B cell (primary cell): ENCODE measurements around the gene MBP. TPM values are rescaled to one million over a fixed set of nuclear protein-coding genes. Genes with fewer than 3 reads are reported as not detected.

ENCODE experiments used
- ATAC-seq: fragments of 200-7000 bp; cut with Tn5 transposase; one replicate; pipeline ENCODE4 v1.10.0; 2021; ENCODE audit warnings: low read depth, mild to moderate bottlenecking, moderate number of reproducible peaks, moderate library complexity
- CTCF ChIA-PET: fragments of 350-600 bp; sonication (Branson Sonifier 250); formaldehyde crosslinking; loops from one replicate; lab custom pipeline; 2021; ENCODE audit warnings: antibody characterized with exemption, inconsistent platforms; lab: Charles Lee
- POLR2A ChIA-PET: fragments of 350-600 bp; sonication (Branson Sonifier 250); formaldehyde crosslinking; loops from one replicate; lab custom pipeline; 2021; ENCODE audit warnings: antibody characterized with exemption; lab: Charles Lee
- DNase-seq: peaks from one replicate; pipeline ENCODE4 v3.0.0; 2013
- H2AFZ ChIP-seq: 2 replicates; pipeline ENCODE4 v1.6.1; 2012; ENCODE audit warnings: mild to moderate bottlenecking, low read depth, low read length; ENCODE audit not compliant: insufficient read depth, poor library complexity, severe bottlenecking
- H3K27ac ChIP-seq, 2 donors: 1 replicate in 1 of 2; 2 replicates in 1 of 2; pipeline ENCODE4 v1.5.1; 2012 to 2013; ENCODE audit warnings: low read length in 2 of 2, mild to moderate bottlenecking in 2 of 2, moderate library complexity in 1 of 2
- H3K27me3 ChIP-seq, 4 experiments: fragments of 200-600 bp in 1 of 4; sonication (generic) in 1 of 4; replicated peaks in 1 of 4; 1 replicate in 2 of 4; 2 replicates in 2 of 4; pipeline versions ENCODE4 v1.6.1 to v1.7.0; 2013 to 2016; ENCODE audit warnings: low read length in 3 of 4, mild to moderate bottlenecking in 2 of 4, mixed read lengths in 1 of 4, moderate library complexity in 1 of 4; ENCODE audit not compliant: insufficient read depth in 4 of 4, control insufficient read depth in 3 of 4; ENCODE audit errors: control extremely low read depth in 1 of 4
- H3K36me3 ChIP-seq, 2 experiments: replicated peaks in 1 of 2; 1 replicate in 1 of 2; 2 replicates in 1 of 2; pipeline versions ENCODE4 v1.6.1 to v1.7.1; 2013; ENCODE audit warnings: low read length in 1 of 2; ENCODE audit not compliant: insufficient read depth in 2 of 2, control insufficient read depth in 1 of 2; ENCODE audit errors: control extremely low read depth in 1 of 2, extremely low read depth in 1 of 2
- H3K4me1 ChIP-seq, 2 donors: fragments of 200-600 bp in 1 of 2; sonication (generic) in 1 of 2; 1 replicate in 1 of 2; 2 replicates in 1 of 2; pipeline versions ENCODE4 v1.5.1 to v1.6.1; 2013 to 2017; ENCODE audit warnings: low read length in 2 of 2; ENCODE audit not compliant: control insufficient read depth in 2 of 2, insufficient read depth in 2 of 2
- H3K4me2 ChIP-seq: replicated peaks from 2 replicates; pipeline ENCODE3; 2012; ENCODE audit warnings: mild to moderate bottlenecking, low read depth, low read length; ENCODE audit not compliant: poor library complexity, severe bottlenecking
- H3K4me3 ChIP-seq, 5 experiments: fragments of 200-600 bp in 1 of 5; sonication (generic) in 1 of 5; 1 replicate in 3 of 5; 2 replicates in 2 of 5; pipeline versions ENCODE4 v1.5.1 to v1.7.0; 2011 to 2016; ENCODE audit warnings: low read length in 4 of 5, mild to moderate bottlenecking in 4 of 5, low read depth in 2 of 5, control low read depth in 1 of 5, moderate library complexity in 1 of 5; ENCODE audit not compliant: insufficient read depth in 1 of 5; ENCODE audit errors: control extremely low read depth in 1 of 5, extremely low read depth in 1 of 5
- H3K79me2 ChIP-seq: fragments of 200-600 bp; sonication (generic); one replicate; pipeline ENCODE4 v1.6.0; 2016; ENCODE audit warnings: low read length; ENCODE audit not compliant: control insufficient read depth, insufficient read depth
- H3K9ac ChIP-seq: fragments of 200-600 bp; sonication (generic); 2 replicates; pipeline ENCODE4 v1.6.1; 2017; ENCODE audit warnings: mild to moderate bottlenecking, low read length, moderate library complexity
- H3K9me3 ChIP-seq, 3 donors: one replicate each; pipeline versions ENCODE4 v1.6.1 to v1.7.1; 2013; ENCODE audit warnings: low read length in 2 of 3; ENCODE audit not compliant: control insufficient read depth in 2 of 3, insufficient read depth in 1 of 3; ENCODE audit errors: control extremely low read depth in 1 of 3
- H4K20me1 ChIP-seq: 2 replicates; pipeline ENCODE4 v1.6.0; 2012; ENCODE audit warnings: mild to moderate bottlenecking, low read length; ENCODE audit not compliant: insufficient read depth, control insufficient read depth, poor library complexity, severe bottlenecking
- H3K27ac Mint-ChIP-seq: one replicate; pipeline ENCODE4 v1.8.0; 2021; ENCODE audit warnings: mixed read lengths
- H3K27me3 Mint-ChIP-seq: one replicate; pipeline ENCODE4 v1.8.0; 2021; ENCODE audit warnings: mixed read lengths
- H3K4me1 Mint-ChIP-seq: one replicate; pipeline ENCODE4 v1.8.0; 2021; ENCODE audit warnings: mixed read lengths
- H3K4me3 Mint-ChIP-seq: one replicate; pipeline ENCODE4 v1.8.0; 2021; ENCODE audit warnings: mixed read lengths
- H3K9me3 Mint-ChIP-seq: one replicate; pipeline ENCODE4 v1.8.0; 2022; ENCODE audit warnings: mixed read lengths; ENCODE audit not compliant: insufficient read depth
- EZH2 ChIP-seq: IDR thresholded peaks from 2 replicates; pipeline ENCODE4 v1.6.1; 2012; ENCODE audit warnings: borderline replicate concordance, low read depth, mild to moderate bottlenecking, moderate library complexity, low read length; ENCODE audit not compliant: insufficient read depth, poor library complexity, severe bottlenecking
- WGBS: methylation state at CpG from one replicate; pipeline ENCODE4 v1.1.5; 2013; ENCODE audit warnings: missing lambda C conversion rate; ENCODE audit not compliant: insufficient coverage; 5-methylcytosine and 5-hydroxymethylcytosine counted together
- intact Hi-C: fragments of 100-400 bp; cut with micrococcal nuclease; formaldehyde crosslinking; loops from one replicate; pipeline ENCODE4 v1.10.0; 2022
- polyA plus RNA-seq: library from polyadenylated mRNA; depleted of rRNA; stranded (reverse); fragments of >200 nt; gene quantifications from 2 replicates; pipeline ENCODE4 v1.2.3, GENCODE V29; 2012
- total RNA-seq, 2 donors: library from RNA; stranded (reverse); fragments of 120-200 nt in 1 of 2; gene quantifications; 1 replicate in 1 of 2; 2 replicates in 1 of 2; pipeline versions ENCODE4 v1.2.3 to v1.2.4, GENCODE V29; 2013 to 2022
- TF ChIP-seq, protein P1 (sequence below): fragments of 200-600 bp; IDR thresholded peaks from one replicate; pipeline ENCODE4 v1.8.0; 2022; ENCODE audit warnings: antibody characterized with exemption, mild to moderate bottlenecking

MBP gene
- total and polyA plus RNA-seq, 2 donors (not counting 1 experiment from before 2014, with no cell fraction given): 30.1 to 192 TPM

DNA sequence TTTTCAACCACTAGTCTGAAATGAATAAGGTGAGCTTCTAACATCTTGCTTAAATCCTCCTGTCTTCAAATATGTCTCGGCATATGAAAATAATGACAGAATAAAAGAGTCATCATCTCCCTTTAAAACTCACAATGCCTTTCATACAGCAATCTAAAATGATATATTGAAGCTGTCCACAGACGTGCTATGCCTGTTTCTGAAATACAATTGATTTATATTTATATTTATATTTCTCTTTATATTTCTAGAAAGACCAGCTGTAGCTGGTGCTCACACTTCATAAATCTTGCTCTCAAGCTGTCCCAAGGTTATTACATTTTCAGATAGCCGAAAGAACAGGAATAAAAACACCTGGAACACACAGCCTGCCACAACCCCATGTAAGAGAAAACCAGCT, 11.1 kb downstream of the MBP start:
- no peaks in the 10 kb centered on the region for H3K27me3 Mint-ChIP-seq
- intact Hi-C loops: no loop called here
- no peak overlapping the region for H3K27ac ChIP-seq

DNA sequence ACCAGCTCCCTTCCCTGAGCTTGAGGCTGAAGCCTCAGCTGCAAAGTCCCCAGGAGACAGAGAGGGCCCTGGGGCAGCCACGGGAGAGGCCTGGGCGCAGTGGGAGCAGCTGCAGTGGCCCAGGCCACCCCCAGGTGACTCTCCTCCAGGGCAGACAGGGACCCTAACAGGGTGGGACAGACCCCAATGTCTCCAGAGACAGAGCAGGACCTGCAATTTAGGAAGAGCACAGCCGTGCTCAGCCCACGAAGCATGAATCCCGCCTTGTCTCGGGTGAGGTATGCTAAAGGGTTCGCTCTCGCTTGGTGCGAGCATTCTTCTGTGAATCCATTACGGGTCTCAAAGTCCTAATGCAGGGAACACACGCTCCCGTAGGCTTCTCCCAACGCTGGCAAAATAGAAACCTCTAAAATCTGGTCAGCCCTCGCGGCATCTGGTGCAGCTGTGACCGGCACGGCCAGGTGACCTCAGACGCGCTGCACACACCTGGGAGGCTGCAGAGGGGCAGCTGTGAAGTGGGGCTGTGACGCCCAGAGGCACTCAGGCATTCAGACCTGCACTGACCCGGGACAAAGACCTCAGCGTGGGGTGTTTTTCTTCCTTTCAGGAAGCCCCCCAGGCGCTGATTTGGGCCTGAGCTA, 12.6 kb downstream of the MBP start:
- H3K27me3 Mint-ChIP-seq: no peaks in the 10 kb centered on the region
- ATAC-seq (no peak), DNase-seq (no peak)
- Histone ChIP-seq H3K4me3 (no peak overlapping the region), H3K9ac (no peak overlapping the region), H4K20me1 (peaks cover 71% of the 10 kb centered on the region), H3K27me3 (no peaks in the 10 kb centered on the region), H3K4me1 (peaks cover 21 to 30% of the 10 kb centered on the region in 2 donors), H3K36me3 (peaks cover 4 to 32% of the 10 kb centered on the region in 2 experiments), H2AFZ (no peak overlapping the region), H3K27ac (no peak overlapping the region), H3K79me2 (peaks cover 92% of the 10 kb centered on the region), H3K4me2 (no peak overlapping the region), H3K9me3 (peaks cover 0 to 3% (median 0%) of the 10 kb centered on the region in 3 donors)
- WGBS: 78% methylated on average over 23 of the region's 23 CpGs
- intact Hi-C loops: no loop called here
- no peak overlapping the region for H3K4me3 Mint-ChIP-seq
- peaks cover 69% of the 10 kb centered on the region for H3K4me1 Mint-ChIP-seq
- ChIA-PET POLR2A (no interaction called here), CTCF (interaction anchor here (0.9 to 5.3 kb wide), 2 partner anchors 36 to 92 kb away, joined by 3 to 17 read pairs; no protein-coding TSS in a partner anchor)
- H3K9me3 Mint-ChIP-seq: no peaks in the 10 kb centered on the region
- peak overlapping the region; percentile 15 for H3K27ac Mint-ChIP-seq
- no peak for TF ChIP-seq EZH2
- TF ChIP-seq, protein P1, sequence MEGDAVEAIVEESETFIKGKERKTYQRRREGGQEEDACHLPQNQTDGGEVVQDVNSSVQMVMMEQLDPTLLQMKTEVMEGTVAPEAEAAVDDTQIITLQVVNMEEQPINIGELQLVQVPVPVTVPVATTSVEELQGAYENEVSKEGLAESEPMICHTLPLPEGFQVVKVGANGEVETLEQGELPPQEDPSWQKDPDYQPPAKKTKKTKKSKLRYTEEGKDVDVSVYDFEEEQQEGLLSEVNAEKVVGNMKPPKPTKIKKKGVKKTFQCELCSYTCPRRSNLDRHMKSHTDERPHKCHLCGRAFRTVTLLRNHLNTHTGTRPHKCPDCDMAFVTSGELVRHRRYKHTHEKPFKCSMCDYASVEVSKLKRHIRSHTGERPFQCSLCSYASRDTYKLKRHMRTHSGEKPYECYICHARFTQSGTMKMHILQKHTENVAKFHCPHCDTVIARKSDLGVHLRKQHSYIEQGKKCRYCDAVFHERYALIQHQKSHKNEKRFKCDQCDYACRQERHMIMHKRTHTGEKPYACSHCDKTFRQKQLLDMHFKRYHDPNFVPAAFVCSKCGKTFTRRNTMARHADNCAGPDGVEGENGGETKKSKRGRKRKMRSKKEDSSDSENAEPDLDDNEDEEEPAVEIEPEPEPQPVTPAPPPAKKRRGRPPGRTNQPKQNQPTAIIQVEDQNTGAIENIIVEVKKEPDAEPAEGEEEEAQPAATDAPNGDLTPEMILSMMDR: no peak

More for the DNA sequence above, 11.1 kb downstream of the MBP start:
- Mint-ChIP-seq H3K4me3 (no peak overlapping the region), H3K27ac (peak overlapping the region; percentile 71), H3K9me3 (no peaks in the 10 kb centered on the region), H3K4me1 (peaks cover 74% of the 10 kb centered on the region)
- TF ChIP-seq, protein P1: no peak
- no peak for TF ChIP-seq EZH2
- H3K27me3 ChIP-seq: no peaks in the 10 kb centered on the region
- peaks cover 34 to 40% of the 10 kb centered on the region in 2 donors for H3K4me1 ChIP-seq
- ChIA-PET CTCF (interaction anchor here (0.6 to 5.3 kb wide), 6 partner anchors 10 to 121 kb away, joined by 3 to 17 read pairs (median 8); partner anchors contain the start of gene MBP), POLR2A (interaction anchor here (0.9 kb wide), 1 partner anchor 10 kb away, joined by 15 read pairs; no protein-coding TSS in a partner anchor)
- no CpG with 5 or more reads among the region's 3 CpGs for WGBS
- H4K20me1 ChIP-seq: peaks cover 56% of the 10 kb centered on the region
- H3K9me3 ChIP-seq: peaks cover 0 to 3% (median 0%) of the 10 kb centered on the region in 3 donors
- no peak overlapping the region for H3K4me3 ChIP-seq
- H2AFZ ChIP-seq: no peak overlapping the region
- H3K36me3 ChIP-seq: peaks cover 4 to 27% of the 10 kb centered on the region in 2 experiments
- no peak overlapping the region for H3K9ac ChIP-seq
- peaks cover 93% of the 10 kb centered on the region for H3K79me2 ChIP-seq
- no peak for ATAC-seq
- no peak overlapping the region for H3K4me2 ChIP-seq
- no peak for DNase-seq
